Prostate gland (tissue), 2 donors: Measurements from ENCODE around the gene RABGAP1L.

Experiments
- POLR2A ChIP-seq: fragments of 450-650 bp; IDR thresholded peaks from one replicate; pipeline ENCODE4 v1.6.1; 2016; ENCODE audit warnings: antibody characterized with exemption, mild to moderate bottlenecking
- POLR2AphosphoS5 ChIP-seq: sonication (generic); formaldehyde crosslinking; IDR thresholded peaks from one replicate; pipeline ENCODE4 v1.6.1; 2017; ENCODE audit warnings: antibody characterized with exemption
- TF ChIP-seq, protein P1 (sequence below), 4 experiments: fragments of 200-600 bp in 2 of 4; fragments of 450-650 bp in 2 of 4; sonication (generic) in 2 of 4; IDR thresholded peaks; 1 replicate in 3 of 4; 2 replicates in 1 of 4; pipeline ENCODE4 v1.5.1; 2016 to 2019; ENCODE audit warnings: antibody characterized with exemption in 4 of 4, mild to moderate bottlenecking in 2 of 4, moderate library complexity in 2 of 4

DNA sequence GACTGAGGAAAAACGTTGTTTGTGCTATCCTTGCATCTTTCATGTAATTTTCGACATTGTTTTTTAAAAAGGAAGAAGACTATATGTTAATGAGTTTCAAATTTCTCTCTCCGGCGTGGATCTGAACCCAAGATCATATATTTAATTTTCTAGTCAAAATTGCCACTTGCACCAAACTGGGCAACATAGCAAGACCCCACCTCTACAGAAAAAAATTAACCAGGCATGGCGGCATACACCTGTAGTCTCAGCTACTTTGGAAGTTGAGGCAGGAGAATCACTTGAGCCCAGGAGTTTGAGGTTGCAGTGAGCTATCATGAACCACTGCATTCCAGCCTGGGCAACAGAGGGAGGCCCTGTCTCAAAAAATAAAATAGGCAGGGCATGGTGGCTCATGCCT lies 16.5 kb upstream of the RABGAP1L start:
- no peak for TF ChIP-seq POLR2A
- TF ChIP-seq, protein P1, sequence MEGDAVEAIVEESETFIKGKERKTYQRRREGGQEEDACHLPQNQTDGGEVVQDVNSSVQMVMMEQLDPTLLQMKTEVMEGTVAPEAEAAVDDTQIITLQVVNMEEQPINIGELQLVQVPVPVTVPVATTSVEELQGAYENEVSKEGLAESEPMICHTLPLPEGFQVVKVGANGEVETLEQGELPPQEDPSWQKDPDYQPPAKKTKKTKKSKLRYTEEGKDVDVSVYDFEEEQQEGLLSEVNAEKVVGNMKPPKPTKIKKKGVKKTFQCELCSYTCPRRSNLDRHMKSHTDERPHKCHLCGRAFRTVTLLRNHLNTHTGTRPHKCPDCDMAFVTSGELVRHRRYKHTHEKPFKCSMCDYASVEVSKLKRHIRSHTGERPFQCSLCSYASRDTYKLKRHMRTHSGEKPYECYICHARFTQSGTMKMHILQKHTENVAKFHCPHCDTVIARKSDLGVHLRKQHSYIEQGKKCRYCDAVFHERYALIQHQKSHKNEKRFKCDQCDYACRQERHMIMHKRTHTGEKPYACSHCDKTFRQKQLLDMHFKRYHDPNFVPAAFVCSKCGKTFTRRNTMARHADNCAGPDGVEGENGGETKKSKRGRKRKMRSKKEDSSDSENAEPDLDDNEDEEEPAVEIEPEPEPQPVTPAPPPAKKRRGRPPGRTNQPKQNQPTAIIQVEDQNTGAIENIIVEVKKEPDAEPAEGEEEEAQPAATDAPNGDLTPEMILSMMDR (IDR thresholded peaks at IDR 0.05), result no peak
- TF ChIP-seq POLR2AphosphoS5, result no peak
